AG04449 (cell line): ENCODE measurements around the gene IMPA2.
"Not testable (repeated sequence)": the region's sequence is repeated elsewhere in the genome, so short reads cannot be mapped to it uniquely, and the experiment has no call there.

Experiments
- CTCF ChIA-PET: fragments of 350-600 bp; formaldehyde crosslinking; extraction: SDS; loops from one replicate; lab custom pipeline; 2021; ENCODE audit warnings: antibody characterized with exemption; lab: Yijun Ruan, JAX
- POLR2A ChIA-PET: fragments of 400-600, 350-600 bp; formaldehyde crosslinking; extraction: SDS; loops from one replicate; lab custom pipeline; 2020; ENCODE audit warnings: antibody characterized with exemption, inconsistent platforms; lab: Yijun Ruan, JAX
- DNase-seq: peaks from one replicate; pipeline ENCODE4 v3.0.0-alpha.2; 2010; ENCODE audit warnings: low read depth, low spot score
- H3K4me3 ChIP-seq: 2 replicates; pipeline ENCODE4 v1.5.1; 2011; ENCODE audit warnings: low read depth, mild to moderate bottlenecking, control low read depth, low read length
- TF ChIP-seq, protein P1 (sequence below): IDR thresholded peaks from one replicate; pipeline ENCODE4 v1.5.1; 2011; ENCODE audit warnings: mild to moderate bottlenecking, moderate library complexity, low read length, control low read depth, inconsistent platforms; ENCODE audit not compliant: insufficient read depth; ENCODE audit errors: missing control alignments

Gene IMPA2

DNA sequence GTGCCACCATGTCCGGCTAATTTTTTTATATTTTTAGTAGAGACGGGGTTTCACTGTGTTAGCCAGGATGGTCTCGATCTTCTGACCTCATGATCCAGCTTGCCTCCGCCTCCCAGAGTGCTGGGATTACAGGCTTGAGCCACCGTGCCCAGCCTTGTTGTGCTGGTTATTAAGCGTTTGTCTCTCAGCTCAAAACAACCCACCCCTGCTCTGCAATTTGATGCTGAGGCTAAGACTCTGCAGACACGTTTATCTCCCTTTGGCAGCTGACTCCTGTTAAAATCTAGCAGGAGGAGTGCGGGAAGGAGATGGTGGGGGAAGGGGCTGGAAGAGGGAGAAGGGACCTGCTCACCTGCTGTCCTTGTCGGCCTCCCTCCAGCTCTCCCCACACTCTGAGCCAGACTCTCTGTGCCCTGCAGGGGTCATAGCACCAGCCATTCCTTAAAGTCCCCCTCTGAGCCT, 29.9 kb upstream of the IMPA2 start:
- no peak for DNase-seq
- ChIA-PET CTCF (interaction anchor here (12.8 to 21.7 kb wide), 2 partner anchors 12 to 44 kb away, joined by 138 to 809 read pairs; no protein-coding TSS in a partner anchor), POLR2A (no interaction called here)
- no peak overlapping the region for H3K4me3 ChIP-seq
- TF ChIP-seq, protein P1, sequence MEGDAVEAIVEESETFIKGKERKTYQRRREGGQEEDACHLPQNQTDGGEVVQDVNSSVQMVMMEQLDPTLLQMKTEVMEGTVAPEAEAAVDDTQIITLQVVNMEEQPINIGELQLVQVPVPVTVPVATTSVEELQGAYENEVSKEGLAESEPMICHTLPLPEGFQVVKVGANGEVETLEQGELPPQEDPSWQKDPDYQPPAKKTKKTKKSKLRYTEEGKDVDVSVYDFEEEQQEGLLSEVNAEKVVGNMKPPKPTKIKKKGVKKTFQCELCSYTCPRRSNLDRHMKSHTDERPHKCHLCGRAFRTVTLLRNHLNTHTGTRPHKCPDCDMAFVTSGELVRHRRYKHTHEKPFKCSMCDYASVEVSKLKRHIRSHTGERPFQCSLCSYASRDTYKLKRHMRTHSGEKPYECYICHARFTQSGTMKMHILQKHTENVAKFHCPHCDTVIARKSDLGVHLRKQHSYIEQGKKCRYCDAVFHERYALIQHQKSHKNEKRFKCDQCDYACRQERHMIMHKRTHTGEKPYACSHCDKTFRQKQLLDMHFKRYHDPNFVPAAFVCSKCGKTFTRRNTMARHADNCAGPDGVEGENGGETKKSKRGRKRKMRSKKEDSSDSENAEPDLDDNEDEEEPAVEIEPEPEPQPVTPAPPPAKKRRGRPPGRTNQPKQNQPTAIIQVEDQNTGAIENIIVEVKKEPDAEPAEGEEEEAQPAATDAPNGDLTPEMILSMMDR = no peak

DNA sequence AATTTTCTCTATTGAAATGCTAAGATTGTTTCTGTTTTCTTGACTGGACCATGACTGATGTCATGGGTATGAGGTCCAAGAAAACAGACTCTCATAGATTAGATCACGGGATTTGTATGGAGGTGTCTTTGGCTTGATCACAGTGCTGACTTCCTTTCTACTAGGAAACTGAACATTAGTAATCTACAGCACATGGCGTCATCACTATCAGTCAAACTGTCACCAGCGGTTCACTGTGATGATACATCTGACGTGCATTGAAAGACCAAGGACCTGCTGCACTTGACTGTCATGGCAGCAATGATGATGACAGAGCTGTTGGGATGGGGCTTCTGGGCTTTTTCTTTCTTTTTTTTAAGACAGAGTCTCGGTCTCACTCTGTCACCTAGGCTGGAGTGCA, 28.2 kb upstream of the IMPA2 start:
- no peak overlapping the region for H3K4me3 ChIP-seq
- TF ChIP-seq, protein P1 = no peak
- DNase-seq = no peak
- ChIA-PET POLR2A (no interaction called here), CTCF (interaction anchor here (12.8 to 21.7 kb wide), 2 partner anchors 14 to 43 kb away, joined by 138 to 809 read pairs; no protein-coding TSS in a partner anchor)

DNA sequence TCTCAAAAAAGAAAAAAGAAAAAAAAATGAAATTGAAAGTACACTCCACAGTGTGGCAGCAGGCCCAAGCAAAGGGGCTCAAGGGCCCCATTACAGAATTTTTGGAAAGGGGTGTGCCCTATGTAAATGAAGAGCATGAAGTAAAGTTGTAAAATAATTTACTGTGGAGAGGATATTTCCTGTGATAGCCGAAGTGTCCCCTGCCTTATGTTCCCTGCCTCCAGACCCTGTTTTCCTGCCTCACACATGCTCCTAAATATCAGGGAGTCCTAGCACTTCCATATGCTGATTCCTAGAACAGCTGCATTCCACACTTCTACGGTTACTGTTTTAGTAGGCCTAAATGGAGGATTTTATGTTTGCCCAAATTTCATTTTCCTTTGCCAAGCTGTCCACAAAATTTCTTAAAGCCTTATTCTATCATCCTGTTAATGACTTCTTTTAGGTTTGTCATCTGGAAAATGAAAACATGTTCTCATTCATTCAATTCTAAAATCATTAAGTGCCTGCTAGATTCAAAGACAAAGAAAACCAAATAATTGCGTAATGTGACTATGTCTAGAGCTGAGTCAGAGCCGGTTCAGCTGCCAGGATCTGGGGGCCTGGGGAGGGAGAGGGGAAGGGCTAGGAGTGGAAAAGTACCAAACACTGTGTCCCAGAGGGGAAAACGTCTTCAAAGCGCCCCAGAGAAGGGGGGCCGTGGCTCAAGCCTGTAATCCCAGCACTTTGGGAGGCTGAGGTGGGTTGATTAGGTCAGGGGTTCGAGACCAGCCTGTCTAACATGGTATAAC, 25.9 kb upstream of the IMPA2 start:
- H3K4me3 ChIP-seq = no peak overlapping the region
- TF ChIP-seq, protein P1 = no peak
- CTCF ChIA-PET = interaction anchor here (1.1 to 21.7 kb wide), 5 partner anchors 16 to 84 kb away, joined by 3 to 809 read pairs (median 5); partner anchors contain the start of gene IMPA2
- DNase-seq = no peak
- POLR2A ChIA-PET = interaction anchor here (0.6 to 1.4 kb wide), 2 partner anchors 323 to 359 kb away, joined by 3 to 4 read pairs; no protein-coding TSS in a partner anchor

DNA sequence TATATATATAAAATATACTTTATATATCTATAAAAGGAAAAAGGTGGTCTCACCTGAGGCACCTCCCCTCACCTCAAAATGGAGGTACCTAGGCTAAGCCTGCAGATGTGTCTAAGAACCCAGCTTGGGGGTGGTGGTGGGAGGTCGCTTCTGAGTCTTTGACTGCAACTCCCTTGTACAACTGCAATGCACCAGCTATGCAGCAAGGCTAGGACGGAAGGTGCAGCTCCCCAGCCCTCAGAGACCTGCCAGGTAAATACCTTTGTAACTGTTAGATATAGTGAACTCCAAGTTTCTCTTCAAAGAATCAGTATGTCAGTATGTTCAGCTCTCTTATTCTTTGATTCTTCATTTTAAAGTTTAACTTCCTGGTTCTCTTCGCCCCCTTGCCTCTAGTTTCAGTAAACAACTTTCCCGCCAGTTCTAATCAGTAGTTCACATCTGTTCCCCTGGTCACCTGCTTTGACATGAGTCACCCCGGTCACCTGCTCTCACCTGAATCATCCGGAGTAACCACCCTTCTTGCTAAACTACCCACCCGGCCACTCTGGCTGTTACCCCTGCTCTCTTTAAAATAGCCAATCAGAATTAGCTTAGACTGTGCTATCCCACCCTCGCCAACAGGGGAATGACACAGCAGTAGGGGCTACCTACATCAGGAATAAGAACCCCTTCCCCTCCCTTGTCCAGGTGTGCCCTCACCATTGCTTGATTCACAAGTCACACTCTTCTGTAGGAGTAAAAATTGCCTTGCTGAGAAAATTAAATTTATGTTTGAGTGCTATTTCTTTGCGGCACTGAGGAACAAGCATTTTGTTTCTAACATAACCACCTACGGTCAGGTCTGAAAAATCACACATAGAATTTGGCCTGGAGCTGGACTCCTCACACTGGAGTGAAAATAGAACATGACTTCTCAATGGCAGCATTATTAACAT, 24.7 kb upstream of the IMPA2 start:
- no peak overlapping the region for H3K4me3 ChIP-seq
- no peak for DNase-seq
- TF ChIP-seq, protein P1 = no peak
- ChIA-PET POLR2A (no interaction called here), CTCF (interaction anchor here (1.1 to 21.7 kb wide), 3 partner anchors 17 to 82 kb away, joined by 3 to 809 read pairs (median 138); no protein-coding TSS in a partner anchor)

DNA sequence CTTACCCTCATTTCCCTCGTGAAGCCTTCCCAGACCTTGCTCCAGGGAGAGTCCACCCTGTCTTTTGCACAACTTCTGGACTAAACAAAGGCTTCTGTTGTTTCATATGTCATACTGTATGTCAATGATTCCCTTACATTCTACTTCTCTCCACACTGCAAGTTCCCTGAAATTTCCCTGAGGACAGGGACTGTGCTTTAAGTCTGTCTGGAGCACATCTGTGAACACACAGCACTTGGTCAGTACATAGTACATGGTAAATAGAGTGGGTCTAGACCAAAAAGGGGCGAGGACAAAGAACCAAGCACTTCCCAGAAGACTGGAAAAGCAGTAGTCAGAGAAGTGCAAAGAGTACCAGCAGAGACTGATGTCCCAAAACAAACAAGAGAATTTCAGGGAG, 23.7 kb upstream of the IMPA2 start:
- DNase-seq = no peak
- no peak overlapping the region for H3K4me3 ChIP-seq
- ChIA-PET CTCF (interaction anchor here (12.8 kb wide), 1 partner anchor 18 kb away, joined by 138 read pairs; no protein-coding TSS in a partner anchor), POLR2A (no interaction called here)
- TF ChIP-seq, protein P1 = no peak

DNA sequence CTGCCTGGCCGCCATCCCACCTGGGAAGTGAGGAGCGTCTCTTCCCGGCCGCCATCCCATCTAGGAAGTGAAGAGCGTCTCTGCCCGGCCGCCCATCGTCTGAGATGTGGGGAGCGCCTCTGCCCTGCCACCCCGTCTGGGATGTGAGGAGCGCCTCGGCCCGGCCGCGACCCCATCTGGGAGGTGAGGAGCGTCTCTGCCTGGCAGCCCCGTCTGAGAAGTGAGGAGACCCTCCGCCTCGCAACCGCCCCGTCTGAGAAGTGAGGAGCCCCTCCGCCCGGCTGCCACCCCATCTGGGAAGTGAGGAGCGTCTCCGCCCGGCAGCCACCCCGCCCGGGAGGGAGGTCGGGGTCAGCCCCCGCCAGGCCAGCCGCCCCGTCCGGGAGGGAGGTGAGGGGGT, 21.7 kb upstream of the IMPA2 start:
- DNase-seq, CTCF ChIA-PET, POLR2A ChIA-PET, H3K4me3 ChIP-seq: not testable (repeated sequence)
